ENCODE measurements around the gene TSPAN9.

GRCh38 chr12:3247077-3247476 lies 169.9 kb downstream of the TSPAN9 start:
- TF ChIP-seq CTCF (IDR thresholded peaks at IDR 0.05) (no peak), NRF1 (IDR thresholded peaks at IDR 0.05; ENCODE audit: low read depth, low read length) (no peak), PBX3 (IDR thresholded peaks at IDR 0.05) (no peak), GATA2 (CRISPR knock-in tag; IDR thresholded peaks at IDR 0.05) (no peak), REST (IDR thresholded peaks at IDR 0.05; ENCODE audit: low read depth, low read length) (no peak), TAF1 (IDR thresholded peaks at IDR 0.05; ENCODE audit: borderline replicate concordance, low read depth, low read length) (no peak), POLR2AphosphoS5 (IDR thresholded peaks at IDR 0.05; ENCODE audit: low read depth, low read length) (no peak), SIN3A (IDR thresholded peaks at IDR 0.05; ENCODE audit: borderline replicate concordance, low read depth, low read length) (no peak), USF2 (IDR thresholded peaks at IDR 0.05; ENCODE audit: borderline replicate concordance, low read depth, low read length) (no peak), FOSL2 (IDR thresholded peaks at IDR 0.05; ENCODE audit: borderline replicate concordance, low read depth) (no peak), JUND (IDR thresholded peaks at IDR 0.05) (no peak), ELF1 (IDR thresholded peaks at IDR 0.05) (no peak), RXRA (IDR thresholded peaks at IDR 0.05; ENCODE audit: borderline replicate concordance, low read depth) (no peak)

All from SK-N-SH (cell line).